K562 (cell line): ENCODE measurements around the gene HTR4. TPM values are rescaled to one million over a fixed set of nuclear protein-coding genes. Genes with fewer than 3 reads are reported as not detected.

Source experiments
- ATAC-seq: fragments of 200-7000 bp; cut with Tn5 transposase; 3 replicates; pipeline ENCODE4 v1.9.1; 2020; ENCODE audit warnings: moderate library complexity
- BruUV-seq: library from RNA; stranded (reverse); fragments of 400-500 nt; replicated peaks from 2 replicates; lab custom pipeline; 2021; lab: Mats Ljungman, UMichigan
- CTCF ChIA-PET: fragments of 300-600 bp; formaldehyde crosslinking; extraction: SDS; loops from one replicate; lab custom pipeline; 2021; ENCODE audit warnings: low intra/inter-chr PET ratio; lab: Yijun Ruan, JAX
- POLR2A ChIA-PET: fragments of 300-600, 350-650 bp; sonication (Branson Sonifier 250); formaldehyde crosslinking; extraction: SDS; loops from one replicate; lab custom pipeline; 2021; ENCODE audit warnings: antibody characterized with exemption, inconsistent platforms; lab: Yijun Ruan, JAX
- DNase-seq, 4 experiments: peaks; one replicate each; pipeline versions ENCODE4 v3.0.0 to v3.0.0-alpha.2; 2011 to 2018; ENCODE audit warnings: low spot score in 3 of 4, mixed read lengths in 3 of 4; ENCODE audit errors: extremely low read depth in 1 of 4
- FAIRE-seq: peaks from 2 replicates; lab custom pipeline; 2011; peaks lifted over from hg19 to GRCh38; lab: Jason Lieb, UNC
- H2AFZ ChIP-seq: 2 replicates; pipeline ENCODE4 v1.6.0; 2011; ENCODE audit warnings: low read depth, low read length, control low read depth, inconsistent platforms
- H3K27ac ChIP-seq: fragments of 200-600 bp; 3 replicates; pipeline ENCODE4 v1.8.0; 2011; ENCODE audit warnings: low read depth, mild to moderate bottlenecking, control low read depth, inconsistent platforms, low read length, moderate library complexity, mixed read lengths; ENCODE audit errors: extremely low read depth
- H3K27me3 ChIP-seq, 2 experiments: fragments of 300-600 bp in 1 of 2; 2 replicates in 1 of 2; 3 replicates in 1 of 2; pipeline versions ENCODE4 v1.6.0 to v1.8.0; 2011; ENCODE audit warnings: inconsistent platforms in 2 of 2, low read length in 2 of 2, mild to moderate bottlenecking in 1 of 2, mixed read lengths in 1 of 2, moderate library complexity in 1 of 2; ENCODE audit not compliant: control insufficient read depth in 2 of 2, insufficient read depth in 2 of 2
- H3K36me3 ChIP-seq: fragments of 300-600 bp; 3 replicates; pipeline ENCODE4 v1.8.0; 2011; ENCODE audit warnings: mild to moderate bottlenecking, low read length, inconsistent platforms; ENCODE audit not compliant: control insufficient read depth, insufficient read depth
- H3K4me1 ChIP-seq, 2 experiments: fragments of 200-600 bp in 1 of 2; replicated peaks in 1 of 2; 2 replicates in 1 of 2; 3 replicates in 1 of 2; pipeline versions ENCODE4 v1.5.1 to v1.8.0; 2011; ENCODE audit warnings: inconsistent platforms in 2 of 2, low read length in 2 of 2, mild to moderate bottlenecking in 1 of 2, mixed read lengths in 1 of 2, moderate library complexity in 1 of 2; ENCODE audit not compliant: control insufficient read depth in 2 of 2, insufficient read depth in 2 of 2
- H3K4me2 ChIP-seq: 2 replicates; pipeline ENCODE4 v1.6.1; 2011; ENCODE audit warnings: low read length, control low read depth, inconsistent platforms, mixed read lengths; ENCODE audit not compliant: insufficient read depth
- H3K4me3 ChIP-seq: fragments of 200-600 bp; sonication (generic), shearing (Covaris generic); 2 replicates; pipeline ENCODE4 v1.5.1; 2016; ENCODE audit warnings: control low read depth, inconsistent platforms
- H3K79me2 ChIP-seq: fragments of 200-600 bp; 3 replicates; pipeline ENCODE4 v1.8.0; 2011; ENCODE audit warnings: low read length, inconsistent platforms; ENCODE audit not compliant: control insufficient read depth, insufficient read depth
- H3K9ac ChIP-seq, 2 experiments: 2 replicates each; pipeline versions ENCODE4 v1.6.0 to v1.6.1; 2011; ENCODE audit warnings: low read depth in 2 of 2, low read length in 2 of 2, control low read depth in 1 of 2, inconsistent platforms in 1 of 2, mild to moderate bottlenecking in 1 of 2, mixed read lengths in 1 of 2; ENCODE audit not compliant: insufficient read depth in 1 of 2
- H3K9me1 ChIP-seq: one replicate; pipeline ENCODE4 v1.6.0; 2011; ENCODE audit warnings: inconsistent platforms, mild to moderate bottlenecking, low read length, moderate library complexity; ENCODE audit not compliant: control insufficient read depth, insufficient read depth
- H3K9me3 ChIP-seq: replicated peaks from 2 replicates; pipeline ENCODE4 v1.5.1; 2011; ENCODE audit warnings: low read depth, low read length, inconsistent platforms; ENCODE audit not compliant: control insufficient read depth, insufficient read depth
- H4K20me1 ChIP-seq: replicated peaks from 2 replicates; pipeline ENCODE4 v1.6.1; 2011; ENCODE audit warnings: low read length, inconsistent platforms, mixed read lengths; ENCODE audit not compliant: control insufficient read depth, insufficient read depth
- ESRRA ChIP-seq: fragments of 450-650 bp; IDR thresholded peaks from 2 replicates; pipeline ENCODE4 v1.6.1; 2014; ENCODE audit warnings: low read depth, mild to moderate bottlenecking, moderate library complexity, borderline replicate concordance
- MXI1 ChIP-seq: IDR thresholded peaks from 2 replicates; pipeline ENCODE4 v1.6.1; 2011; ENCODE audit warnings: low read depth, mild to moderate bottlenecking, improper control_type of control experiment, low read length
- SP1 ChIP-seq: sonication (generic); formaldehyde crosslinking; IDR thresholded peaks from 2 replicates; pipeline ENCODE4 v1.8.1; 2022; ENCODE audit warnings: mild to moderate bottlenecking, missing genetic modification reagents
- SPI1 ChIP-seq: IDR thresholded peaks from 2 replicates; pipeline ENCODE4 v1.6.1; 2011; ENCODE audit warnings: low read depth, low read length, control low read depth, borderline replicate concordance
- ZNF436 ChIP-seq: fragments of 250-450, 450-650 bp; sonication (Bioruptor Pico); formaldehyde crosslinking; IDR thresholded peaks from 2 replicates; pipeline ENCODE4 v1.7.0; 2020; ENCODE audit warnings: mild to moderate bottlenecking
- whole genome bisulfite sequencing: fragments of 100-300 bp; shearing (Covaris generic); methylation state at CpG from one replicate; pipeline ENCODE4 v1.1.6; 2016; ENCODE audit warnings: low coverage, mixed read lengths; ENCODE audit not compliant: insufficient coverage; ENCODE audit errors: missing lambda C conversion rate; 5-methylcytosine and 5-hydroxymethylcytosine counted together
- in situ Hi-C: fragments of 300-500 bp; cut with MboI; formaldehyde crosslinking; loops from 4 replicates; pipeline ENCODE4 v1.15.0; 2018; ENCODE audit warnings: inconsistent platforms, mixed read lengths
- intact Hi-C: fragments of 100-400 bp; cut with micrococcal nuclease; formaldehyde crosslinking; loops from 2 replicates; pipeline ENCODE4 v1.14.2; 2022
- polyA plus RNA-seq, 8 experiments: library from polyadenylated mRNA; depleted of rRNA in 4 of 8; stranded (reverse) in 5 of 8; unstranded in 3 of 8; fragments of >200 nt; fragmentation: Nextera tagmentation in 2 of 8; fragmentation: Illumina TruSeq in 1 of 8; extraction: Ambion mirVana in 2 of 8; extraction: Trizol in 1 of 8; gene quantifications; 2 replicates each; pipeline versions ENCODE4 v1.2.1 to v1.2.3, GENCODE V29; 2011 to 2014; ENCODE audit warnings: inconsistent platforms in 1 of 8, missing spikeins in 1 of 8
- total RNA-seq, 7 experiments: library from RNA; depleted of rRNA in 6 of 7; stranded (reverse); fragments of >200 nt in 6 of 7; fragmentation: Illumina TruSeq in 2 of 7; extraction: Trizol in 2 of 7; gene quantifications; 2 replicates each; pipeline versions ENCODE4 v1.2.1 to v1.2.3, GENCODE V29; 2011 to 2021; ENCODE audit warnings: low replicate concordance in 1 of 7

Gene HTR4
- total and polyA plus RNA-seq, 9 of the 15 experiments (the other 6 are each of a cell fraction or from before 2014, with no cell fraction given) = 0.13 TPM; not detected in 8

GRCh38 chr5:148696187-148697036, 42.1 kb upstream of the HTR4 start:
- no peaks in the 10 kb centered on the region for H3K9me1 ChIP-seq
- no peak overlapping the region for H3K4me3 ChIP-seq
- H3K4me1 ChIP-seq = 0 out of 5 replicates have a peak, but pooled peaks cover 0 to 2% of the 10 kb centered on the region in 2 experiments
- intact Hi-C loops (no loop called here), in situ Hi-C loops (no loop called here)
- BruUV-seq = no TSS peak
- TF ChIP-seq MXI1 (no peak), SP1 (no peak), ESRRA (no peak)
- DNase-seq (no peak), FAIRE-seq (no peak), ATAC-seq (no peak)
- no peaks in the 10 kb centered on the region for H3K9me3 ChIP-seq
- no peaks in the 10 kb centered on the region for H3K36me3 ChIP-seq
- H3K79me2 ChIP-seq = no peaks in the 10 kb centered on the region
- no peaks in the 10 kb centered on the region for H3K27me3 ChIP-seq
- no peak overlapping the region for H2AFZ ChIP-seq
- H3K4me2 ChIP-seq = no peak overlapping the region
- CTCF ChIA-PET = no interaction called here
- H3K27ac ChIP-seq = no peak overlapping the region
- H3K9ac ChIP-seq = no peak overlapping the region
- WGBS = 17% methylated on average over 3 of the region's 3 CpGs
- H4K20me1 ChIP-seq = no peaks in the 10 kb centered on the region
- POLR2A ChIA-PET = interaction anchor here (1.0 kb wide), 2 partner anchors 12 to 258 kb away, joined by 3 read pairs; no protein-coding TSS in a partner anchor

DNA sequence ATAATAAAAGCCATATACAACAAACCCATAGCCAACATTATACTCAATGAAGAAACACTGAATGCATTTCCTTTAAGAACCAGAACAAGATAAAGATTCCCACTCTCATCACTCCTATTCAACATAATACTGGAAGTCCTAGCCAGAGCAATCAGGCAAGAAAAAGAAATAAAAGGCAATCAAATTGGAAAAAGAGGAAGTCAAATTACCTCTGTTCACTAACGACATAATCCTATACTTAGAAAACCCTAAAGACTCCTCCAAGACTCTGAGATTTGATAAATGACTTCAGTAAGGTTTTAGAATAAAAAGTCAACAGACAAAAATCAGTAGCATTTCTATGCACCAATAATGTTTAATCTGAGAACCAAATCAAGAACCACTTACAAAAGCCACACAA, 36.6 kb upstream of the HTR4 start:
- BruUV-seq = no TSS peak
- ChIA-PET CTCF (no interaction called here), POLR2A (no interaction called here)
- TF ChIP-seq ZNF436 (no peak), SPI1 (peak; percentile 56)
- Histone ChIP-seq H3K4me1 (no peaks in the 10 kb centered on the region), H3K27me3 (no peaks in the 10 kb centered on the region), H4K20me1 (no peaks in the 10 kb centered on the region), H3K4me2 (no peak overlapping the region), H3K9me3 (no peaks in the 10 kb centered on the region), H3K36me3 (no peaks in the 10 kb centered on the region), H3K27ac (no peak overlapping the region), H3K9ac (no peak overlapping the region), H2AFZ (no peak overlapping the region), H3K79me2 (no peaks in the 10 kb centered on the region), H3K4me3 (no peak overlapping the region), H3K9me1 (no peaks in the 10 kb centered on the region)
- 0% methylated on average over 1 of the region's 1 CpG for WGBS
- FAIRE-seq (no peak), DNase-seq (no peak), ATAC-seq (no peak)
- intact Hi-C loops (no loop called here), in situ Hi-C loops (no loop called here)
